ENCODE results near the gene CPPED1. TPM values are rescaled to one million over a fixed set of nuclear protein-coding genes. Genes with fewer than 3 reads are reported as not detected.
"Not testable (repeated sequence)": the region's sequence is repeated elsewhere in the genome, so short reads cannot be mapped to it uniquely, and the experiment has no call there.

Gene CPPED1
- total and polyA plus RNA-seq, 2 donors (not counting 1 experiment from before 2014, with no cell fraction given) = 7.4 to 19.8 TPM

GRCh38 chr16:12766853-12767252 is 36.8 kb downstream of the CPPED1 start:
- no peak overlapping the region for H3K9ac ChIP-seq (ENCODE audit: insufficient read depth, low read length)
- no peak for DNase-seq (ENCODE audit: low read depth in 2 of 2)
- H3K27ac ChIP-seq (ENCODE audit: insufficient read depth, low read length) = no peak overlapping the region
- no peak for TF ChIP-seq CTCF (conservative IDR thresholded peaks at IDR 0.05 in 1 of 2, IDR thresholded peaks at IDR 0.05 in 1 of 2; ENCODE audit: low read depth in 1 of 2, low read length in 2 of 2)
- TF ChIP-seq EZH2 (IDR thresholded peaks at IDR 0.05; ENCODE audit: low read length, missing control alignments) = no peak
- H3K4me1 ChIP-seq (ENCODE audit: control insufficient read depth, extremely low read depth, insufficient read depth, low read length) = no peaks in the 10 kb centered on the region
- no peaks in the 10 kb centered on the region for H4K20me1 ChIP-seq (ENCODE audit: control insufficient read depth, extremely low read depth, insufficient read depth, low read length)
- H3K4me2 ChIP-seq (ENCODE audit: extremely low read depth, insufficient read depth, low read length) = no peak overlapping the region
- H3K79me2 ChIP-seq (ENCODE audit: control insufficient read depth, insufficient read depth, low read length) = no peaks in the 10 kb centered on the region
- H2AFZ ChIP-seq (ENCODE audit: low read length) = no peak overlapping the region
- no peaks in the 10 kb centered on the region for H3K9me3 ChIP-seq (ENCODE audit: control insufficient read depth, insufficient read depth, low read depth, low read length)
- no peaks in the 10 kb centered on the region for H3K27me3 ChIP-seq (ENCODE audit: control insufficient read depth, insufficient read depth, low read length)
- H3K4me3 ChIP-seq (replicated peaks in 1 of 4; ENCODE audit: control extremely low read depth in 1 of 4, insufficient read depth in 1 of 4, low read depth in 3 of 4, low read length in 4 of 4) = no peak overlapping the region
- no peaks in the 10 kb centered on the region for H3K36me3 ChIP-seq (ENCODE audit: control insufficient read depth, insufficient read depth, low read length)

GRCh38 chr16:12766208-12766607 is 37.5 kb downstream of the CPPED1 start:
- H3K4me3 ChIP-seq (replicated peaks in 1 of 4; ENCODE audit: control extremely low read depth in 1 of 4, insufficient read depth in 1 of 4, low read depth in 3 of 4, low read length in 4 of 4); DNase-seq (ENCODE audit: low read depth in 2 of 2): not testable (repeated sequence)

GRCh38 chr16:12764813-12765488 is 38.7 kb downstream of the CPPED1 start:
- no peaks in the 10 kb centered on the region for H3K4me1 ChIP-seq (ENCODE audit: control insufficient read depth, extremely low read depth, insufficient read depth, low read length)
- no peaks in the 10 kb centered on the region for H4K20me1 ChIP-seq (ENCODE audit: control insufficient read depth, extremely low read depth, insufficient read depth, low read length)
- H3K4me2 ChIP-seq (ENCODE audit: extremely low read depth, insufficient read depth, low read length) = no peak overlapping the region
- no peaks in the 10 kb centered on the region for H3K79me2 ChIP-seq (ENCODE audit: control insufficient read depth, insufficient read depth, low read length)
- no peak overlapping the region for H3K27ac ChIP-seq (ENCODE audit: insufficient read depth, low read length)
- H3K9ac ChIP-seq (ENCODE audit: insufficient read depth, low read length) = no peak overlapping the region
- DNase-seq (ENCODE audit: low read depth in 2 of 2) = no peak
- H3K4me3 ChIP-seq (replicated peaks in 1 of 4; ENCODE audit: control extremely low read depth in 1 of 4, insufficient read depth in 1 of 4, low read depth in 3 of 4, low read length in 4 of 4) = no peak overlapping the region
- H3K9me3 ChIP-seq (ENCODE audit: control insufficient read depth, insufficient read depth, low read depth, low read length) = no peaks in the 10 kb centered on the region
- no peak for TF ChIP-seq EZH2 (IDR thresholded peaks at IDR 0.05; ENCODE audit: low read length, missing control alignments)
- no peak for TF ChIP-seq CTCF (conservative IDR thresholded peaks at IDR 0.05 in 1 of 2, IDR thresholded peaks at IDR 0.05 in 1 of 2; ENCODE audit: low read depth in 1 of 2, low read length in 2 of 2)
- no peaks in the 10 kb centered on the region for H3K27me3 ChIP-seq (ENCODE audit: control insufficient read depth, insufficient read depth, low read length)
- H3K36me3 ChIP-seq (ENCODE audit: control insufficient read depth, insufficient read depth, low read length) = no peaks in the 10 kb centered on the region
- no peak overlapping the region for H2AFZ ChIP-seq (ENCODE audit: low read length)

More at GRCh38 chr16:12766208-12766607, 37.5 kb downstream of the CPPED1 start:
- not testable (repeated sequence) for H3K4me1 ChIP-seq (ENCODE audit: control insufficient read depth, extremely low read depth, insufficient read depth, low read length); H3K9me3 ChIP-seq (ENCODE audit: control insufficient read depth, insufficient read depth, low read depth, low read length); H3K36me3 ChIP-seq (ENCODE audit: control insufficient read depth, insufficient read depth, low read length); H3K4me2 ChIP-seq (ENCODE audit: extremely low read depth, insufficient read depth, low read length); H4K20me1 ChIP-seq (ENCODE audit: control insufficient read depth, extremely low read depth, insufficient read depth, low read length); H2AFZ ChIP-seq (ENCODE audit: low read length); H3K27ac ChIP-seq (ENCODE audit: insufficient read depth, low read length); H3K27me3 ChIP-seq (ENCODE audit: control insufficient read depth, insufficient read depth, low read length); H3K79me2 ChIP-seq (ENCODE audit: control insufficient read depth, insufficient read depth, low read length); H3K9ac ChIP-seq (ENCODE audit: insufficient read depth, low read length)

Data from fibroblast of lung (primary cell).